Fibroblast of pulmonary artery (primary cell): ENCODE data around the gene BAK1.
"Not testable (repeated sequence)": the region's sequence is repeated elsewhere in the genome, so short reads cannot be mapped to it uniquely, and the experiment has no call there.

Source experiments
- DNase-seq: peaks from one replicate; pipeline ENCODE4 v3.0.0-alpha.2; 2010; ENCODE audit warnings: low read depth
- H3K4me3 ChIP-seq: replicated peaks from 2 replicates; pipeline ENCODE4 v1.5.1; 2011; ENCODE audit warnings: low read depth, mild to moderate bottlenecking, control low read depth, low read length, moderate library complexity
- CTCF ChIP-seq: IDR thresholded peaks from 2 replicates; pipeline ENCODE4 v1.5.1; 2011; ENCODE audit warnings: mild to moderate bottlenecking, control low read depth, low read length, inconsistent platforms; ENCODE audit errors: missing control alignments

BAK1 gene

GRCh38 chr6:33540768-33541167, 39.3 kb downstream of the BAK1 start:
- H3K4me3 ChIP-seq: no peak overlapping the region
- no peak for TF ChIP-seq CTCF
- DNase-seq: no peak

- DNase-seq: no peak
- TF ChIP-seq CTCF: no peak
- H3K4me3 ChIP-seq: no peak overlapping the region
These were observed 45.4 kb downstream of the BAK1 start for GRCh38 chr6:33534702-33535101.

GRCh38 chr6:33533163-33533869, 46.8 kb downstream of the BAK1 start:
- DNase-seq, H3K4me3 ChIP-seq: not testable (repeated sequence)

- DNase-seq, H3K4me3 ChIP-seq: not testable (repeated sequence)
These were observed 47.6 kb downstream of the BAK1 start for GRCh38 chr6:33532431-33532830.

GRCh38 chr6:33530617-33531016, 49.5 kb downstream of the BAK1 start:
- not testable (repeated sequence) for H3K4me3 ChIP-seq, DNase-seq
